Adrenal gland (tissue), 5 donors: ENCODE data around the gene ITGB3.

Experiments used
- POLR2A ChIP-seq, 2 donors: fragments of 450-650 bp; IDR thresholded peaks; one replicate each; pipeline ENCODE4 v1.6.1; 2017; ENCODE audit warnings: antibody characterized with exemption in 2 of 2, mild to moderate bottlenecking in 2 of 2, moderate library complexity in 1 of 2
- TF ChIP-seq, protein P1 (sequence below), 6 experiments: fragments of 450-650 bp in 4 of 6; fragments of 200-600 bp in 2 of 6; sonication (generic) in 1 of 6; IDR thresholded peaks; 1 replicate in 5 of 6; 2 replicates in 1 of 6; pipeline versions ENCODE4 v1.5.1 to v1.8.0; 2016 to 2021; ENCODE audit warnings: antibody characterized with exemption in 6 of 6, mild to moderate bottlenecking in 2 of 6, moderate library complexity in 1 of 6
- donor health status: DM: no; HTN: no; CAD: no.

DNA sequence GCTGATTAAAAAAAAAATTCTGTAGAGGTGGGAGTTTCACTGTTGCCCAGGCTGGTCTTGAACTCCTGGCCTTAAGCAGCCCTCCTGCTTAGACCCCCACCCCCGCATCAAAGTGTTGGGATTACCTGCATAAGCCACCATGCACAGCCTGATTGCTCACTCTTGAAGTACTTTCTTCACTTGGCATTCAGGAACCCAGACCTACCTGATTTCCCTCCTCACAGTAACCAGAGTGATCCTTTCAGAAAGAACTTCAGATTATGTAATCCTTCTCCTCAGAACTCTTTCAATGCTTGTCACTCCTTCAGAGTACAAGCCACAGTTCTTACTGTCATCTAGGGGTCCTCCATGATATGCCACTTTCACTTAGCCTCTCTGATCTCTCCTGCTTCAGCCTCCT lies 71.5 kb downstream of the ITGB3 start:
- TF ChIP-seq, protein P1, sequence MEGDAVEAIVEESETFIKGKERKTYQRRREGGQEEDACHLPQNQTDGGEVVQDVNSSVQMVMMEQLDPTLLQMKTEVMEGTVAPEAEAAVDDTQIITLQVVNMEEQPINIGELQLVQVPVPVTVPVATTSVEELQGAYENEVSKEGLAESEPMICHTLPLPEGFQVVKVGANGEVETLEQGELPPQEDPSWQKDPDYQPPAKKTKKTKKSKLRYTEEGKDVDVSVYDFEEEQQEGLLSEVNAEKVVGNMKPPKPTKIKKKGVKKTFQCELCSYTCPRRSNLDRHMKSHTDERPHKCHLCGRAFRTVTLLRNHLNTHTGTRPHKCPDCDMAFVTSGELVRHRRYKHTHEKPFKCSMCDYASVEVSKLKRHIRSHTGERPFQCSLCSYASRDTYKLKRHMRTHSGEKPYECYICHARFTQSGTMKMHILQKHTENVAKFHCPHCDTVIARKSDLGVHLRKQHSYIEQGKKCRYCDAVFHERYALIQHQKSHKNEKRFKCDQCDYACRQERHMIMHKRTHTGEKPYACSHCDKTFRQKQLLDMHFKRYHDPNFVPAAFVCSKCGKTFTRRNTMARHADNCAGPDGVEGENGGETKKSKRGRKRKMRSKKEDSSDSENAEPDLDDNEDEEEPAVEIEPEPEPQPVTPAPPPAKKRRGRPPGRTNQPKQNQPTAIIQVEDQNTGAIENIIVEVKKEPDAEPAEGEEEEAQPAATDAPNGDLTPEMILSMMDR (IDR thresholded peaks at IDR 0.05): no peak
- TF ChIP-seq POLR2A (IDR thresholded peaks at IDR 0.05): no peak
